SK-N-SH (cell line): ENCODE measurements around the gene SMYD3.

Experiments
- CHD2 ChIP-seq: fragments of 150-350 bp; IDR thresholded peaks from 2 replicates; pipeline ENCODE4 v1.6.1; 2018; ENCODE audit warnings: low read length; ENCODE audit not compliant: partially characterized antibody
- EP300 ChIP-seq, 2 experiments: IDR thresholded peaks; 2 replicates each; pipeline versions ENCODE4 v1.4.0 to v1.6.1; 2012; ENCODE audit warnings: borderline replicate concordance in 1 of 2, low read depth in 1 of 2, low read length in 1 of 2
- EZH2phosphoT487 ChIP-seq: fragments of 200-600 bp; sonication (generic); IDR thresholded peaks from 2 replicates; pipeline ENCODE4 v1.6.1; 2017; ENCODE audit warnings: low read depth, mixed run types, mild to moderate bottlenecking, antibody characterized with exemption, moderate library complexity, borderline replicate concordance
- FOXJ3 ChIP-seq: sonication (generic); formaldehyde crosslinking; IDR thresholded peaks from 2 replicates; pipeline ENCODE4 v1.5.1; 2020; ENCODE audit warnings: mild to moderate bottlenecking, missing genetic modification reagents
- GATA2 ChIP-seq: sonication (generic); formaldehyde crosslinking; IDR thresholded peaks from 2 replicates; pipeline ENCODE4 v1.5.0; 2020; ENCODE audit warnings: mild to moderate bottlenecking, missing genetic modification reagents
- POLR2AphosphoS5 ChIP-seq: IDR thresholded peaks from 2 replicates; pipeline ENCODE4 v1.6.1; 2012; ENCODE audit warnings: low read depth, low read length
- RAD21 ChIP-seq: IDR thresholded peaks from 2 replicates; pipeline ENCODE4 v1.6.1; 2012; ENCODE audit warnings: mild to moderate bottlenecking, low read length
- RCOR1 ChIP-seq: fragments of 150-350 bp; IDR thresholded peaks from 2 replicates; pipeline ENCODE4 v1.6.1; 2017; ENCODE audit warnings: antibody characterized with exemption, low read length
- YY1 ChIP-seq: IDR thresholded peaks from 2 replicates; pipeline ENCODE4 v1.4.0; 2012; ENCODE audit warnings: low read depth, mild to moderate bottlenecking
- TF ChIP-seq, protein P1 (sequence below): fragments of 200-600 bp; sonication (generic); IDR thresholded peaks from 2 replicates; pipeline ENCODE4 v1.6.1; 2017; ENCODE audit warnings: antibody characterized with exemption, mild to moderate bottlenecking, moderate library complexity
- TF ChIP-seq, protein P2 (sequence below): IDR thresholded peaks from 2 replicates; pipeline ENCODE4 v1.6.1; 2012; ENCODE audit warnings: mild to moderate bottlenecking, low read depth, low read length, moderate library complexity
- TF ChIP-seq, protein P3 (sequence below): fragments of 150-350 bp; IDR thresholded peaks from 2 replicates; pipeline ENCODE4 v1.6.1; 2016; ENCODE audit warnings: mild to moderate bottlenecking, low read depth, low read length

DNA sequence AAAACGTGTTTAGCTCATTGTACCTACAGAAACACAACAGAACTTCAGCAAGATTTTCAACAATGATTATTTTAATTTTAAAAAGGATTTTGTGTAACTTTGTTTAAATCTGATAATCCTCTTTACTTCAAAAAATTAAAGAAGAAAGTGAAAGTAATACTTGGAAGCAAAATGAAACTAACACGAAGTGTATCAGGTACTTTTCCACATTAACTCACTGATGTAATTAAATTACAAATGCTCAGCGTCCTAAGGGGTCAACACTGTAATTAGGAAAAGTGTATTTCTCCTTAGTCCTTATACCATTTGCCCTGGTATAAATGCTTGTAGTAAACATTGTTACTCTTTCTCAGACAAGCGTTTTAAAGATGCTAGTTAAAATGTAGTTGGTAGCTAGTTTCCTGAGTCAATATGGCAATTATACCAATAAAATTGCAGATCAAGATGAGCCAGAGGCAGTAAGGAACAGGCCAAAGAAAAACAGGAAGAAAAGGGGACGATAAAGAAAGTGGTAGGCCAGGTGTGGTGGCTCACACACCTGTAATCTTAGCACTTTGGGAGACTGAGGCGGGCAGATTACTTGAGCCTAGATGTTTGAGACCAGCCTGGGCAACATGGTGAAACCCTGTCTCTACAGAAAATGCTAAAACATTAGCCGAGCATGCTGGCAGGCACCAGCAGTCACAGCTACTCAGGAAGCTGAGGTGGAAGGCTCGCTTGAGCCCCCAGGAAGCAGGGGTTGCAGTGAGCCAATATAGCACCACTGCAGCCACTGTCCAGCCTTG is 553.0 kb downstream of the SMYD3 start:
- TF ChIP-seq, protein P1, sequence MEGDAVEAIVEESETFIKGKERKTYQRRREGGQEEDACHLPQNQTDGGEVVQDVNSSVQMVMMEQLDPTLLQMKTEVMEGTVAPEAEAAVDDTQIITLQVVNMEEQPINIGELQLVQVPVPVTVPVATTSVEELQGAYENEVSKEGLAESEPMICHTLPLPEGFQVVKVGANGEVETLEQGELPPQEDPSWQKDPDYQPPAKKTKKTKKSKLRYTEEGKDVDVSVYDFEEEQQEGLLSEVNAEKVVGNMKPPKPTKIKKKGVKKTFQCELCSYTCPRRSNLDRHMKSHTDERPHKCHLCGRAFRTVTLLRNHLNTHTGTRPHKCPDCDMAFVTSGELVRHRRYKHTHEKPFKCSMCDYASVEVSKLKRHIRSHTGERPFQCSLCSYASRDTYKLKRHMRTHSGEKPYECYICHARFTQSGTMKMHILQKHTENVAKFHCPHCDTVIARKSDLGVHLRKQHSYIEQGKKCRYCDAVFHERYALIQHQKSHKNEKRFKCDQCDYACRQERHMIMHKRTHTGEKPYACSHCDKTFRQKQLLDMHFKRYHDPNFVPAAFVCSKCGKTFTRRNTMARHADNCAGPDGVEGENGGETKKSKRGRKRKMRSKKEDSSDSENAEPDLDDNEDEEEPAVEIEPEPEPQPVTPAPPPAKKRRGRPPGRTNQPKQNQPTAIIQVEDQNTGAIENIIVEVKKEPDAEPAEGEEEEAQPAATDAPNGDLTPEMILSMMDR = no peak
- TF ChIP-seq FOXJ3 (CRISPR knock-in tag) (no peak), YY1 (no peak), EP300 (IDR thresholded peaks at IDR 0.05; ENCODE audit: borderline replicate concordance in 1 of 2, low read depth in 1 of 2, low read length in 1 of 2) (no peak), GATA2 (CRISPR knock-in tag) (no peak), CHD2 (no peak), RCOR1 (no peak), POLR2AphosphoS5 (no peak), RAD21 (no peak), EZH2phosphoT487 (no peak)
- TF ChIP-seq, protein P2, sequence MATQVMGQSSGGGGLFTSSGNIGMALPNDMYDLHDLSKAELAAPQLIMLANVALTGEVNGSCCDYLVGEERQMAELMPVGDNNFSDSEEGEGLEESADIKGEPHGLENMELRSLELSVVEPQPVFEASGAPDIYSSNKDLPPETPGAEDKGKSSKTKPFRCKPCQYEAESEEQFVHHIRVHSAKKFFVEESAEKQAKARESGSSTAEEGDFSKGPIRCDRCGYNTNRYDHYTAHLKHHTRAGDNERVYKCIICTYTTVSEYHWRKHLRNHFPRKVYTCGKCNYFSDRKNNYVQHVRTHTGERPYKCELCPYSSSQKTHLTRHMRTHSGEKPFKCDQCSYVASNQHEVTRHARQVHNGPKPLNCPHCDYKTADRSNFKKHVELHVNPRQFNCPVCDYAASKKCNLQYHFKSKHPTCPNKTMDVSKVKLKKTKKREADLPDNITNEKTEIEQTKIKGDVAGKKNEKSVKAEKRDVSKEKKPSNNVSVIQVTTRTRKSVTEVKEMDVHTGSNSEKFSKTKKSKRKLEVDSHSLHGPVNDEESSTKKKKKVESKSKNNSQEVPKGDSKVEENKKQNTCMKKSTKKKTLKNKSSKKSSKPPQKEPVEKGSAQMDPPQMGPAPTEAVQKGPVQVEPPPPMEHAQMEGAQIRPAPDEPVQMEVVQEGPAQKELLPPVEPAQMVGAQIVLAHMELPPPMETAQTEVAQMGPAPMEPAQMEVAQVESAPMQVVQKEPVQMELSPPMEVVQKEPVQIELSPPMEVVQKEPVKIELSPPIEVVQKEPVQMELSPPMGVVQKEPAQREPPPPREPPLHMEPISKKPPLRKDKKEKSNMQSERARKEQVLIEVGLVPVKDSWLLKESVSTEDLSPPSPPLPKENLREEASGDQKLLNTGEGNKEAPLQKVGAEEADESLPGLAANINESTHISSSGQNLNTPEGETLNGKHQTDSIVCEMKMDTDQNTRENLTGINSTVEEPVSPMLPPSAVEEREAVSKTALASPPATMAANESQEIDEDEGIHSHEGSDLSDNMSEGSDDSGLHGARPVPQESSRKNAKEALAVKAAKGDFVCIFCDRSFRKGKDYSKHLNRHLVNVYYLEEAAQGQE = no peak
- TF ChIP-seq, protein P3, sequence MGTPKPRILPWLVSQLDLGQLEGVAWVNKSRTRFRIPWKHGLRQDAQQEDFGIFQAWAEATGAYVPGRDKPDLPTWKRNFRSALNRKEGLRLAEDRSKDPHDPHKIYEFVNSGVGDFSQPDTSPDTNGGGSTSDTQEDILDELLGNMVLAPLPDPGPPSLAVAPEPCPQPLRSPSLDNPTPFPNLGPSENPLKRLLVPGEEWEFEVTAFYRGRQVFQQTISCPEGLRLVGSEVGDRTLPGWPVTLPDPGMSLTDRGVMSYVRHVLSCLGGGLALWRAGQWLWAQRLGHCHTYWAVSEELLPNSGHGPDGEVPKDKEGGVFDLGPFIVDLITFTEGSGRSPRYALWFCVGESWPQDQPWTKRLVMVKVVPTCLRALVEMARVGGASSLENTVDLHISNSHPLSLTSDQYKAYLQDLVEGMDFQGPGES = no peak
